ENCODE measurements around the gene CFB. TPM values are rescaled to one million over a fixed set of nuclear protein-coding genes. Genes with fewer than 3 reads are reported as not detected.

CFB gene
- total and polyA plus RNA-seq, 2 of the 13 experiments (the other 11 are each of a cell fraction or from before 2014, with no cell fraction given), result 171 to 513 TPM

DNA sequence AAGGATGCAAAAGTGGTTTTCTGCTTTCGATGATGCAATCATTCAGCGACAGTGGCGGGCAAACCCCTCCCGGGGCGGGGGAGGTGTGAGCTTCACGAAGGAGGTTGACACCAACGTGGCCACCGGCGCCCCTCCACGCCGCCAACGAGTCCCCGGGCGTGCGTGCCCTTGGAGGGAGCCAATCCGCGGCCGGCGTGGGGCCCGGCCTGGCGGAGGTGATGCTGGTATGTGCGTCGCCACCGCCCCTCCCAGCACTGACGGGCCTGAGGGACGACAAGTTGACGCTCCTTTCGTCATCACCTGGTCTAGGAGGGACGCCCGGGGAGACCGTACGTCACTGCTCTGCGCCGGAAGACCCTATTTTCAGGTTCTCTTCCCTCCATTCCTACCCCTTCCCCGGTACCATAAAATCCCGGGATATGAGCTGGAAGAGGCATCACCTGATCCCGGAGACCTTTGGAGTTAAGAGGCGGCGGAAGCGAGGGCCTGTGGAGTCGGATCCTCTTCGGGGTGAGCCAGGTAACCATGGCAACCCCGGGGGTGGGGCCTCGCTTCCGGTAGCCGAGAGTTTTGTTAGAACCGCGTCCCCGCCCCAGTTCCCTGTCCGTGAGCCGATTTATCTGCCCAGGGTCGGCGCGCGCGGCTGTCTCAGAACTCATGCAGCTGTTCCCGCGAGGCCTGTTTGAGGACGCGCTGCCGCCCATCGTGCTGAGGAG is 26.3 kb downstream of the CFB start, which contains the start of gene DXO (continued):
- TF ChIP-seq, protein P1, sequence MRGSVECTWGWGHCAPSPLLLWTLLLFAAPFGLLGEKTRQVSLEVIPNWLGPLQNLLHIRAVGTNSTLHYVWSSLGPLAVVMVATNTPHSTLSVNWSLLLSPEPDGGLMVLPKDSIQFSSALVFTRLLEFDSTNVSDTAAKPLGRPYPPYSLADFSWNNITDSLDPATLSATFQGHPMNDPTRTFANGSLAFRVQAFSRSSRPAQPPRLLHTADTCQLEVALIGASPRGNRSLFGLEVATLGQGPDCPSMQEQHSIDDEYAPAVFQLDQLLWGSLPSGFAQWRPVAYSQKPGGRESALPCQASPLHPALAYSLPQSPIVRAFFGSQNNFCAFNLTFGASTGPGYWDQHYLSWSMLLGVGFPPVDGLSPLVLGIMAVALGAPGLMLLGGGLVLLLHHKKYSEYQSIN (CRISPR knock-in tag; IDR thresholded peaks at IDR 0.05; ENCODE audit: borderline replicate concordance), result no peak; the same call in 1 of the 2 replicates
- TF ChIP-seq ASH2L (IDR thresholded peaks at IDR 0.05; ENCODE audit: insufficient read length, low read depth, low read length) (peak; percentile 99), ZFX (CRISPR knock-in tag; IDR thresholded peaks at IDR 0.05; ENCODE audit: low read depth) (peak; percentile 85; the same call in 1 of the 2 replicates), ZNF24 (IDR thresholded peaks at IDR 0.05) (0 out of 2 replicates have a peak, but pooled peaks have one; percentile 13), ZNF317 (CRISPR knock-in tag; IDR thresholded peaks at IDR 0.05) (peak; percentile 74), KLF15 (CRISPR knock-in tag; IDR thresholded peaks at IDR 0.05; ENCODE audit: borderline replicate concordance) (peak; percentile 62; the same call in 1 of the 2 replicates), HCFC1 (IDR thresholded peaks at IDR 0.05; ENCODE audit: low read depth, low read length) (peak; percentile 75), CREM (IDR thresholded peaks at IDR 0.05) (peak; percentile 99), CREM (CRISPR knock-in tag; IDR thresholded peaks at IDR 0.05) (peak; percentile 83), SALL1 (CRISPR knock-in tag; IDR thresholded peaks at IDR 0.05) (peak; percentile 79; the same call in 1 of the 2 replicates), ZNF230 (CRISPR knock-in tag; IDR thresholded peaks at IDR 0.05) (no peak), KLF6 (CRISPR knock-in tag; IDR thresholded peaks at IDR 0.05) (no peak; the same call in 1 of the 2 replicates), MBD4 (IDR thresholded peaks at IDR 0.05; ENCODE audit: borderline replicate concordance, low read length) (no peak), CC2D1A (CRISPR knock-in tag; IDR thresholded peaks at IDR 0.05) (no peak), RBAK (CRISPR knock-in tag; IDR thresholded peaks at IDR 0.05) (0 out of 2 replicates have a peak, but pooled peaks have one; percentile 43), ZNF354B (CRISPR knock-in tag; IDR thresholded peaks at IDR 0.05) (no peak)
- TF ChIP-seq, protein P2, sequence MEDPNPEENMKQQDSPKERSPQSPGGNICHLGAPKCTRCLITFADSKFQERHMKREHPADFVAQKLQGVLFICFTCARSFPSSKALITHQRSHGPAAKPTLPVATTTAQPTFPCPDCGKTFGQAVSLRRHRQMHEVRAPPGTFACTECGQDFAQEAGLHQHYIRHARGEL (CRISPR knock-in tag; IDR thresholded peaks at IDR 0.05), result no peak; the same call in 1 of the 2 replicates
- TF ChIP-seq, protein P3, sequence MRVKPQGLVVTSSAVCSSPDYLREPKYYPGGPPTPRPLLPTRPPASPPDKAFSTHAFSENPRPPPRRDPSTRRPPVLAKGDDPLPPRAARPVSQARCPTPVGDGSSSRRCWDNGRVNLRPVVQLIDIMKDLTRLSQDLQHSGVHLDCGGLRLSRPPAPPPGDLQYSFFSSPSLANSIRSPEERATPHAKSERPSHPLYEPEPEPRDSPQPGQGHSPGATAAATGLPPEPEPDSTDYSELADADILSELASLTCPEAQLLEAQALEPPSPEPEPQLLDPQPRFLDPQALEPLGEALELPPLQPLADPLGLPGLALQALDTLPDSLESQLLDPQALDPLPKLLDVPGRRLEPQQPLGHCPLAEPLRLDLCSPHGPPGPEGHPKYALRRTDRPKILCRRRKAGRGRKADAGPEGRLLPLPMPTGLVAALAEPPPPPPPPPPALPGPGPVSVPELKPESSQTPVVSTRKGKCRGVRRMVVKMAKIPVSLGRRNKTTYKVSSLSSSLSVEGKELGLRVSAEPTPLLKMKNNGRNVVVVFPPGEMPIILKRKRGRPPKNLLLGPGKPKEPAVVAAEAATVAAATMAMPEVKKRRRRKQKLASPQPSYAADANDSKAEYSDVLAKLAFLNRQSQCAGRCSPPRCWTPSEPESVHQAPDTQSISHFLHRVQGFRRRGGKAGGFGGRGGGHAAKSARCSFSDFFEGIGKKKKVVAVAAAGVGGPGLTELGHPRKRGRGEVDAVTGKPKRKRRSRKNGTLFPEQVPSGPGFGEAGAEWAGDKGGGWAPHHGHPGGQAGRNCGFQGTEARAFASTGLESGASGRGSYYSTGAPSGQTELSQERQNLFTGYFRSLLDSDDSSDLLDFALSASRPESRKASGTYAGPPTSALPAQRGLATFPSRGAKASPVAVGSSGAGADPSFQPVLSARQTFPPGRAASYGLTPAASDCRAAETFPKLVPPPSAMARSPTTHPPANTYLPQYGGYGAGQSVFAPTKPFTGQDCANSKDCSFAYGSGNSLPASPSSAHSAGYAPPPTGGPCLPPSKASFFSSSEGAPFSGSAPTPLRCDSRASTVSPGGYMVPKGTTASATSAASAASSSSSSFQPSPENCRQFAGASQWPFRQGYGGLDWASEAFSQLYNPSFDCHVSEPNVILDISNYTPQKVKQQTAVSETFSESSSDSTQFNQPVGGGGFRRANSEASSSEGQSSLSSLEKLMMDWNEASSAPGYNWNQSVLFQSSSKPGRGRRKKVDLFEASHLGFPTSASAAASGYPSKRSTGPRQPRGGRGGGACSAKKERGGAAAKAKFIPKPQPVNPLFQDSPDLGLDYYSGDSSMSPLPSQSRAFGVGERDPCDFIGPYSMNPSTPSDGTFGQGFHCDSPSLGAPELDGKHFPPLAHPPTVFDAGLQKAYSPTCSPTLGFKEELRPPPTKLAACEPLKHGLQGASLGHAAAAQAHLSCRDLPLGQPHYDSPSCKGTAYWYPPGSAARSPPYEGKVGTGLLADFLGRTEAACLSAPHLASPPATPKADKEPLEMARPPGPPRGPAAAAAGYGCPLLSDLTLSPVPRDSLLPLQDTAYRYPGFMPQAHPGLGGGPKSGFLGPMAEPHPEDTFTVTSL (CRISPR knock-in tag; IDR thresholded peaks at IDR 0.05; ENCODE audit: borderline replicate concordance), result peak; percentile 52; the same call in 1 of the 2 replicates
- TF ChIP-seq, protein P4, sequence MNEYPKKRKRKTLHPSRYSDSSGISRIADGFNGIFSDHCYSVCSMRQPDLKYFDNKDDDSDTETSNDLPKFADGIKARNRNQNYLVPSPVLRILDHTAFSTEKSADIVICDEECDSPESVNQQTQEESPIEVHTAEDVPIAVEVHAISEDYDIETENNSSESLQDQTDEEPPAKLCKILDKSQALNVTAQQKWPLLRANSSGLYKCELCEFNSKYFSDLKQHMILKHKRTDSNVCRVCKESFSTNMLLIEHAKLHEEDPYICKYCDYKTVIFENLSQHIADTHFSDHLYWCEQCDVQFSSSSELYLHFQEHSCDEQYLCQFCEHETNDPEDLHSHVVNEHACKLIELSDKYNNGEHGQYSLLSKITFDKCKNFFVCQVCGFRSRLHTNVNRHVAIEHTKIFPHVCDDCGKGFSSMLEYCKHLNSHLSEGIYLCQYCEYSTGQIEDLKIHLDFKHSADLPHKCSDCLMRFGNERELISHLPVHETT (CRISPR knock-in tag; conservative IDR thresholded peaks at IDR 0.05), result peak; percentile 96
- TF ChIP-seq, protein P5, sequence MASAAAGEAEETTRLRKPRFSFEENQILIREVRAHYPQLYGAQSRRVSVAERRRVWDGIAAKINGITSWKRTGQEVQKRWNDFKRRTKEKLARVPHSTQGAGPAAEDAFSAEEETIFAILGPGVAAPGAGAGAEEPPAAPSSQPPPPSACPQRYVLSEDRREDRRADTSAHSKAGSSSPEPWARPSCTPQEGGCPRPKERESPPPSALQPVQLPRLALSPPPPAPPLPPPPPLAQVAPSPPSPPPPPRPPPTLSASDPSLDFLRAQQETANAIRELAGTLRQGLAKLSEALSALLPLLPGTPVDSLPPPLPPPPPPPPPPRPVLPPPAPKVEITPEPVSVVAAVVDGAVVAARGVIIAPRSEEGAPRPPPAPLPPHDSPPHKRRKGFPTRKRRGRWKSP (CRISPR knock-in tag; IDR thresholded peaks at IDR 0.05), result peak; percentile 91
